Neural cell (in vitro differentiated cells): ENCODE results near the gene TENT5C. TPM values are rescaled to one million over a fixed set of nuclear protein-coding genes. Genes with fewer than 3 reads are reported as not detected.

ENCODE experiments used
- H2AFZ ChIP-seq: fragments of 200-600, 300-800 bp; sonication (generic), shearing (Covaris generic); 2 replicates; pipeline ENCODE4 v1.6.0; 2014; ENCODE audit warnings: low read depth, mild to moderate bottlenecking, antibody characterized with exemption, low read length, moderate library complexity
- H3F3A ChIP-seq: fragments of 200-600 bp; shearing (Covaris generic); 2 replicates; pipeline ENCODE4 v1.6.1; 2016; ENCODE audit warnings: mild to moderate bottlenecking, moderate library complexity, mixed read lengths, antibody characterized with exemption, low read length; ENCODE audit not compliant: insufficient read depth, poor library complexity, severe bottlenecking
- H3K27ac ChIP-seq: fragments of 200-600, 300-800 bp; sonication (generic), shearing (Covaris generic); 2 replicates; pipeline ENCODE4 v1.5.1; 2014; ENCODE audit warnings: mild to moderate bottlenecking, low read length, moderate library complexity
- H3K27me3 ChIP-seq: fragments of 300-800, 200-600 bp; sonication (generic), shearing (Covaris generic); 2 replicates; pipeline ENCODE4 v1.6.0; 2014; ENCODE audit warnings: mild to moderate bottlenecking, low read depth, low read length, moderate library complexity; ENCODE audit not compliant: insufficient read depth
- H3K36me3 ChIP-seq: fragments of 300-800, 200-600 bp; sonication (generic), shearing (Covaris generic); 2 replicates; pipeline ENCODE4 v1.5.1; 2014; ENCODE audit warnings: mild to moderate bottlenecking, antibody characterized with exemption, low read length, moderate library complexity; ENCODE audit not compliant: insufficient read depth
- H3K4me2 ChIP-seq: fragments of 300-800, 200-600 bp; sonication (generic), shearing (Covaris generic); 2 replicates; pipeline ENCODE4 v1.6.0; 2014; ENCODE audit warnings: mild to moderate bottlenecking, low read length
- H3K4me3 ChIP-seq: fragments of 300-800, 200-600 bp; sonication (generic), shearing (Covaris generic); 2 replicates; pipeline ENCODE4 v1.5.1; 2014; ENCODE audit warnings: mild to moderate bottlenecking, low read length, moderate library complexity
- H3K79me2 ChIP-seq: fragments of 200-600 bp; shearing (Covaris generic); replicated peaks from 2 replicates; pipeline ENCODE4 v1.6.0; 2014; ENCODE audit warnings: mild to moderate bottlenecking, low read length, moderate library complexity; ENCODE audit not compliant: insufficient read depth
- H3K9ac ChIP-seq: fragments of 300-800, 200-600 bp; sonication (generic), shearing (Covaris generic); 2 replicates; pipeline ENCODE4 v1.6.1; 2016; ENCODE audit warnings: mild to moderate bottlenecking, low read length, mixed read lengths
- H3K9me2 ChIP-seq: fragments of 200-600 bp; shearing (Covaris generic); 2 replicates; pipeline ENCODE4 v1.6.1; 2016; ENCODE audit warnings: mild to moderate bottlenecking, low read length, mixed read lengths; ENCODE audit not compliant: insufficient read depth
- H3K9me3 ChIP-seq: fragments of 200-600, 300-800 bp; sonication (generic), shearing (Covaris generic); 2 replicates; pipeline ENCODE4 v1.6.1; 2016; ENCODE audit warnings: mild to moderate bottlenecking, mixed run types, low read length, moderate library complexity, mixed read lengths
- H4K20me1 ChIP-seq: fragments of 200-600 bp; shearing (Covaris generic); 2 replicates; pipeline ENCODE4 v1.6.1; 2016; ENCODE audit warnings: mild to moderate bottlenecking, mixed run types; ENCODE audit not compliant: insufficient read depth
- CTCF ChIP-seq: fragments of 450-650 bp; IDR thresholded peaks from 2 replicates; pipeline ENCODE4 v1.5.1; 2014; ENCODE audit warnings: antibody characterized with exemption, mild to moderate bottlenecking, moderate library complexity; ENCODE audit not compliant: poor library complexity, severe bottlenecking
- EP300 ChIP-seq: fragments of 450-650 bp; conservative IDR thresholded peaks from 2 replicates; pipeline ENCODE4 v1.6.1; 2014; ENCODE audit warnings: antibody characterized with exemption, mild to moderate bottlenecking, moderate library complexity; ENCODE audit not compliant: poor library complexity, severe bottlenecking
- EZH2 ChIP-seq: fragments of 200-600, 300-800 bp; shearing (Covaris generic), sonication (generic); IDR thresholded peaks from 2 replicates; pipeline ENCODE4 v1.6.1; 2014; ENCODE audit warnings: antibody characterized with exemption, low read length, borderline replicate concordance, mild to moderate bottlenecking; ENCODE audit not compliant: insufficient read depth, poor library complexity, severe bottlenecking
- MXI1 ChIP-seq: fragments of 450-650 bp; conservative IDR thresholded peaks from 2 replicates; pipeline ENCODE4 v1.6.1; 2014; ENCODE audit warnings: antibody characterized with exemption, mild to moderate bottlenecking; ENCODE audit not compliant: poor library complexity, severe bottlenecking
- POLR2AphosphoS5 ChIP-seq: IDR thresholded peaks from 2 replicates; pipeline ENCODE4 v1.6.1; 2012
- RAD21 ChIP-seq: fragments of 450-650 bp; conservative IDR thresholded peaks from 2 replicates; pipeline ENCODE4 v1.6.1; 2014; ENCODE audit warnings: antibody characterized with exemption, mild to moderate bottlenecking, moderate library complexity
- REST ChIP-seq: IDR thresholded peaks from 2 replicates; pipeline ENCODE4 v1.6.1; 2012; ENCODE audit warnings: borderline replicate concordance
- SMC3 ChIP-seq: fragments of 450-650 bp; conservative IDR thresholded peaks from 2 replicates; pipeline ENCODE4 v1.6.1; 2014; ENCODE audit warnings: antibody characterized with exemption, mild to moderate bottlenecking, moderate library complexity; ENCODE audit not compliant: poor library complexity
- TAF1 ChIP-seq: IDR thresholded peaks from 2 replicates; pipeline ENCODE4 v1.6.1; 2012; ENCODE audit warnings: low read depth
- polyA plus RNA-seq: library from polyadenylated mRNA; depleted of rRNA; stranded (reverse); fragments of >200 nt; gene quantifications from 2 replicates; pipeline ENCODE4 v1.2.3, GENCODE V29; 2014

TENT5C gene
- polyA plus RNA-seq, 1 donor from 2014 or later, result 0.05 TPM

- no peak overlapping the region for H3K27ac ChIP-seq
- no peaks in the 10 kb centered on the region for H4K20me1 ChIP-seq
- no peak overlapping the region for H2AFZ ChIP-seq
- H3K9ac ChIP-seq, result no peak overlapping the region
- no peak overlapping the region for H3K4me2 ChIP-seq
- TF ChIP-seq SMC3 (no peak), POLR2AphosphoS5 (no peak), MXI1 (no peak)
- peaks cover 3% of the 10 kb centered on the region for H3K27me3 ChIP-seq
- H3K79me2 ChIP-seq, result no peaks in the 10 kb centered on the region
- H3K9me2 ChIP-seq, result no peaks in the 10 kb centered on the region
- H3K4me3 ChIP-seq, result no peak overlapping the region
- H3K36me3 ChIP-seq, result no peaks in the 10 kb centered on the region
- no peaks in the 10 kb centered on the region for H3F3A ChIP-seq
- no peaks in the 10 kb centered on the region for H3K9me3 ChIP-seq
Measured at GRCh38 chr1:117613249-117613968, 7.6 kb downstream of the TENT5C start.

- no peak overlapping the region for H2AFZ ChIP-seq
- H3K27me3 ChIP-seq, result no peaks in the 10 kb centered on the region
- H3K27ac ChIP-seq, result no peak overlapping the region
- H3F3A ChIP-seq, result no peaks in the 10 kb centered on the region
- H3K36me3 ChIP-seq, result no peaks in the 10 kb centered on the region
- H3K79me2 ChIP-seq, result no peaks in the 10 kb centered on the region
- H3K9me2 ChIP-seq, result no peaks in the 10 kb centered on the region
- H3K4me2 ChIP-seq, result no peak overlapping the region
- TF ChIP-seq EZH2 (no peak), RAD21 (no peak), TAF1 (no peak), EP300 (no peak), POLR2AphosphoS5 (no peak), MXI1 (no peak), SMC3 (no peak), REST (no peak), CTCF (no peak)
- no peaks in the 10 kb centered on the region for H3K9me3 ChIP-seq
- H3K4me3 ChIP-seq, result no peak overlapping the region
- no peak overlapping the region for H3K9ac ChIP-seq
- no peaks in the 10 kb centered on the region for H4K20me1 ChIP-seq
Measured at GRCh38 chr1:117613969-117614729, 8.3 kb downstream of the TENT5C start.
